K562 (cell line): ENCODE measurements around the gene SPEG. TPM values are rescaled to one million over a fixed set of nuclear protein-coding genes. Genes with fewer than 3 reads are reported as not detected.

ENCODE experiments used
- PKNOX1 ChIP-seq: fragments of 450-650 bp; IDR thresholded peaks from 2 replicates; pipeline ENCODE4 v1.6.1; 2016
- RAD21 ChIP-seq, 2 experiments: fragments of 250-450 bp in 1 of 2; fragments of 450-650 bp in 1 of 2; sonication (Bioruptor Pico) in 1 of 2; formaldehyde crosslinking in 1 of 2; IDR thresholded peaks in 1 of 2; conservative IDR thresholded peaks in 1 of 2; 2 replicates each; pipeline versions ENCODE4 v1.4.0 to v1.8.0; 2020 to 2022; ENCODE audit warnings: mild to moderate bottlenecking in 2 of 2, moderate library complexity in 1 of 2
- SRF ChIP-seq, 2 experiments: fragments of 250-450, 450-650 bp in 1 of 2; sonication (Bioruptor Pico) in 1 of 2; sonication (generic) in 1 of 2; formaldehyde crosslinking; IDR thresholded peaks; 2 replicates each; pipeline versions ENCODE4 v1.5.0 to v1.5.1; 2020 to 2022; ENCODE audit warnings: mild to moderate bottlenecking in 1 of 2, missing genetic modification reagents in 1 of 2
- ZNF57 ChIP-seq: fragments of 450-650 bp; formaldehyde crosslinking; IDR thresholded peaks from 2 replicates; pipeline ENCODE4 v1.4.0; 2020; ENCODE audit warnings: mild to moderate bottlenecking, moderate library complexity
- polyA plus RNA-seq, 8 experiments: library from polyadenylated mRNA; depleted of rRNA in 4 of 8; stranded (reverse) in 5 of 8; unstranded in 3 of 8; fragments of >200 nt; fragmentation: Nextera tagmentation in 2 of 8; fragmentation: Illumina TruSeq in 1 of 8; extraction: Ambion mirVana in 2 of 8; extraction: Trizol in 1 of 8; gene quantifications; 2 replicates each; pipeline versions ENCODE4 v1.2.1 to v1.2.3, GENCODE V29; 2011 to 2014; ENCODE audit warnings: inconsistent platforms in 1 of 8, missing spikeins in 1 of 8
- total RNA-seq, 7 experiments: library from RNA; depleted of rRNA in 6 of 7; stranded (reverse); fragments of >200 nt in 6 of 7; fragmentation: Illumina TruSeq in 2 of 7; extraction: Trizol in 2 of 7; gene quantifications; 2 replicates each; pipeline versions ENCODE4 v1.2.1 to v1.2.3, GENCODE V29; 2011 to 2021; ENCODE audit warnings: low replicate concordance in 1 of 7
- TF ChIP-seq, protein P1 (sequence below): fragments of 450-650 bp; IDR thresholded peaks from 2 replicates; pipeline ENCODE4 v1.6.1; 2018; ENCODE audit not compliant: partially characterized antibody

SPEG gene
- total and polyA plus RNA-seq, 9 of the 15 experiments (the other 6 are each of a cell fraction or from before 2014, with no cell fraction given) = 0.49 to 8.7 (median 3.0) TPM

GRCh38 chr2:219500135-219500534, 65.5 kb downstream of the SPEG start (continued):
- TF ChIP-seq PKNOX1 = peak; percentile 44
- no peak for TF ChIP-seq SRF (CRISPR knock-in tag; IDR thresholded peaks at IDR 0.05)
- TF ChIP-seq ZNF57 (CRISPR knock-in tag) = no peak
- TF ChIP-seq, protein P1, sequence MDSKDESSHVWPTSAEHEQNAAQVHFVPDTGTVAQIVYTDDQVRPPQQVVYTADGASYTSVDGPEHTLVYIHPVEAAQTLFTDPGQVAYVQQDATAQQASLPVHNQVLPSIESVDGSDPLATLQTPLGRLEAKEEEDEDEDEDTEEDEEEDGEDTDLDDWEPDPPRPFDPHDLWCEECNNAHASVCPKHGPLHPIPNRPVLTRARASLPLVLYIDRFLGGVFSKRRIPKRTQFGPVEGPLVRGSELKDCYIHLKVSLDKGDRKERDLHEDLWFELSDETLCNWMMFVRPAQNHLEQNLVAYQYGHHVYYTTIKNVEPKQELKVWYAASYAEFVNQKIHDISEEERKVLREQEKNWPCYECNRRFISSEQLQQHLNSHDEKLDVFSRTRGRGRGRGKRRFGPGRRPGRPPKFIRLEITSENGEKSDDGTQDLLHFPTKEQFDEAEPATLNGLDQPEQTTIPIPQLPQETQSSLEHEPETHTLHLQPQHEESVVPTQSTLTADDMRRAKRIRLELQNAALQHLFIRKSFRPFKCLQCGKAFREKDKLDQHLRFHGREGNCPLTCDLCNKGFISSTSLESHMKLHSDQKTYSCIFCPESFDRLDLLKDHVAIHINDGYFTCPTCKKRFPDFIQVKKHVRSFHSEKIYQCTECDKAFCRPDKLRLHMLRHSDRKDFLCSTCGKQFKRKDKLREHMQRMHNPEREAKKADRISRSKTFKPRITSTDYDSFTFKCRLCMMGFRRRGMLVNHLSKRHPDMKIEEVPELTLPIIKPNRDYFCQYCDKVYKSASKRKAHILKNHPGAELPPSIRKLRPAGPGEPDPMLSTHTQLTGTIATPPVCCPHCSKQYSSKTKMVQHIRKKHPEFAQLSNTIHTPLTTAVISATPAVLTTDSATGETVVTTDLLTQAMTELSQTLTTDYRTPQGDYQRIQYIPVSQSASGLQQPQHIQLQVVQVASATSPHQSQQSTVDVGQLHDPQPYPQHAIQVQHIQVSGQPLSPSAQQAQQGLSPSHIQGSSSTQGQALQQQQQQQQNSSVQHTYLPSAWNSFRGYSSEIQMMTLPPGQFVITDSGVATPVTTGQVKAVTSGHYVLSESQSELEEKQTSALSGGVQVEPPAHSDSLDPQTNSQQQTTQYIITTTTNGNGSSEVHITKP = peak; percentile 98
- TF ChIP-seq RAD21 (CRISPR knock-in tag; conservative IDR thresholded peaks at IDR 0.05 in 1 of 2, IDR thresholded peaks at IDR 0.05 in 1 of 2) = peak in 1 of 2 experiments; percentile 37; a peak in 2 of 4 replicates
